ENCODE results near the gene SOWAHA. TPM values are rescaled to one million over a fixed set of nuclear protein-coding genes. Genes with fewer than 3 reads are reported as not detected.

SOWAHA gene
- total and polyA plus RNA-seq, 2 of the 8 experiments (the other 6 are each of a cell fraction or from before 2014, with no cell fraction given): 0.09 to 0.11 TPM

Small RNAs within 50 kb of the gene (small RNA-seq; reads per million reads assigned to genes)
- not detected for gene RNA5SP192 (ENCODE audit: insufficient read depth)

Other genes starting within 250 kb of the SOWAHA start
- not detected in 2 replicates for gene IL13, start 155.1 kb upstream of the SOWAHA start, total RNA-seq (2021; fragmentation: NEBNext Ultra II Directional; extraction: Animal tissue kit (Norgen Biotek cat#: 25700))
- gene IL13, start 155.1 kb upstream of the SOWAHA start, polyA plus RNA-seq (2011; rRNA removed): not detected in 2 replicates
- gene IL4, start 139.3 kb upstream of the SOWAHA start, total RNA-seq (2021; fragmentation: NEBNext Ultra II Directional; extraction: Animal tissue kit (Norgen Biotek cat#: 25700)): not detected in 2 replicates
- gene IL4, start 139.3 kb upstream of the SOWAHA start, polyA plus RNA-seq (2011; rRNA removed): not detected in 2 replicates
- gene KIF3A, start 75.8 kb upstream of the SOWAHA start, total RNA-seq (2021; fragmentation: NEBNext Ultra II Directional; extraction: Animal tissue kit (Norgen Biotek cat#: 25700)): 11.5 and 13.1 TPM in 2 replicates
- gene KIF3A, start 75.8 kb upstream of the SOWAHA start, polyA plus RNA-seq (2011; rRNA removed): 2.2 and 3.1 TPM in 2 replicates
- gene CCNI2, start 65.9 kb upstream of the SOWAHA start, total RNA-seq (2021; fragmentation: NEBNext Ultra II Directional; extraction: Animal tissue kit (Norgen Biotek cat#: 25700)): 1.4 TPM in 2 replicates
- 1.3 and 2.3 TPM in 2 replicates for gene CCNI2, start 65.9 kb upstream of the SOWAHA start, polyA plus RNA-seq (2011; rRNA removed)
- gene SEPTIN8, start 36.1 kb upstream of the SOWAHA start, total RNA-seq (2021; fragmentation: NEBNext Ultra II Directional; extraction: Animal tissue kit (Norgen Biotek cat#: 25700)): 33.0 and 33.8 TPM in 2 replicates
- 21.2 and 25.8 TPM in 2 replicates for gene SEPTIN8, start 36.1 kb upstream of the SOWAHA start, polyA plus RNA-seq (2011; rRNA removed)
- 5.2 and 5.7 TPM in 2 replicates for gene SHROOM1, start 17.3 kb downstream of the SOWAHA start, total RNA-seq (2021; fragmentation: NEBNext Ultra II Directional; extraction: Animal tissue kit (Norgen Biotek cat#: 25700))
- gene SHROOM1, start 17.3 kb downstream of the SOWAHA start, polyA plus RNA-seq (2011; rRNA removed): 3.9 and 11.8 TPM in 2 replicates
- gene GDF9, start 53.2 kb downstream of the SOWAHA start, total RNA-seq (2021; fragmentation: NEBNext Ultra II Directional; extraction: Animal tissue kit (Norgen Biotek cat#: 25700)): 0.34 TPM in 1 of 2 replicates, not detected in the other
- 0.14 and 0.22 TPM in 2 replicates for gene GDF9, start 53.2 kb downstream of the SOWAHA start, polyA plus RNA-seq (2011; rRNA removed)
- gene UQCRQ, start 53.3 kb downstream of the SOWAHA start, total RNA-seq (2021; fragmentation: NEBNext Ultra II Directional; extraction: Animal tissue kit (Norgen Biotek cat#: 25700)): 282 and 293 TPM in 2 replicates
- gene UQCRQ, start 53.3 kb downstream of the SOWAHA start, polyA plus RNA-seq (2011; rRNA removed): 177 and 195 TPM in 2 replicates
- 1.1 and 2.9 TPM in 2 replicates for gene LEAP2, start 60.4 kb downstream of the SOWAHA start, total RNA-seq (2021; fragmentation: NEBNext Ultra II Directional; extraction: Animal tissue kit (Norgen Biotek cat#: 25700))
- gene LEAP2, start 60.4 kb downstream of the SOWAHA start, polyA plus RNA-seq (2011; rRNA removed): 1.4 and 1.8 TPM in 2 replicates
- gene AFF4, start 150.3 kb downstream of the SOWAHA start, total RNA-seq (2021; fragmentation: NEBNext Ultra II Directional; extraction: Animal tissue kit (Norgen Biotek cat#: 25700)): 61.4 and 63.7 TPM in 2 replicates
- 12.0 and 12.7 TPM in 2 replicates for gene AFF4, start 150.3 kb downstream of the SOWAHA start, polyA plus RNA-seq (2011; rRNA removed)
- gene ZCCHC10, start 213.2 kb downstream of the SOWAHA start, total RNA-seq (2021; fragmentation: NEBNext Ultra II Directional; extraction: Animal tissue kit (Norgen Biotek cat#: 25700)): 32.9 and 36.6 TPM in 2 replicates
- 17.9 and 22.4 TPM in 2 replicates for gene ZCCHC10, start 213.2 kb downstream of the SOWAHA start, polyA plus RNA-seq (2011; rRNA removed)
- 411 and 445 TPM in 2 replicates for gene HSPA4, start 238.7 kb downstream of the SOWAHA start, total RNA-seq (2021; fragmentation: NEBNext Ultra II Directional; extraction: Animal tissue kit (Norgen Biotek cat#: 25700))
- gene HSPA4, start 238.7 kb downstream of the SOWAHA start, polyA plus RNA-seq (2011; rRNA removed): 24.6 and 28.9 TPM in 2 replicates